Type B pancreatic cell (in vitro differentiated cells): ENCODE data around the gene CXXC5. TPM values are rescaled to one million over a fixed set of nuclear protein-coding genes. Genes with fewer than 3 reads are reported as not detected.

Experiments used
- DNase-seq: peaks from one replicate; pipeline ENCODE4 v3.0.0; 2021; ENCODE audit warnings: mixed read lengths; ENCODE audit not compliant: unreplicated experiment; ENCODE audit errors: extremely low spot score
- H3K27ac Mint-ChIP-seq: 2 replicates; pipeline ENCODE4 v1.8.0; 2021; ENCODE audit warnings: mild to moderate bottlenecking, mixed read lengths
- H3K27me3 Mint-ChIP-seq: 2 replicates; pipeline ENCODE4 v1.8.0; 2021; ENCODE audit warnings: mixed read lengths
- H3K36me3 Mint-ChIP-seq: 2 replicates; pipeline ENCODE4 v1.8.0; 2021; ENCODE audit warnings: mixed read lengths
- H3K4me1 Mint-ChIP-seq: one replicate; pipeline ENCODE4 v1.8.0; 2021; ENCODE audit warnings: mixed read lengths; ENCODE audit not compliant: unreplicated experiment
- H3K4me3 Mint-ChIP-seq: 2 replicates; pipeline ENCODE4 v1.8.0; 2021; ENCODE audit warnings: mild to moderate bottlenecking, mixed read lengths
- H3K9me3 Mint-ChIP-seq: 2 replicates; pipeline ENCODE4 v1.8.0; 2021; ENCODE audit warnings: mixed read lengths
- total RNA-seq: library from RNA; stranded (reverse); gene quantifications from 2 replicates; pipeline ENCODE4 v1.2.1, GENCODE V29; 2021; ENCODE audit warnings: low replicate concordance
- TF ChIP-seq, protein P1 (sequence below): fragments of 200-600 bp; sonication (generic); conservative IDR thresholded peaks from 2 replicates; pipeline ENCODE4 v1.5.0; 2021; ENCODE audit warnings: antibody characterized with exemption, mild to moderate bottlenecking

The CXXC5 gene
- total RNA-seq, 1 donor from 2014 or later, result 58.6 TPM

DNA sequence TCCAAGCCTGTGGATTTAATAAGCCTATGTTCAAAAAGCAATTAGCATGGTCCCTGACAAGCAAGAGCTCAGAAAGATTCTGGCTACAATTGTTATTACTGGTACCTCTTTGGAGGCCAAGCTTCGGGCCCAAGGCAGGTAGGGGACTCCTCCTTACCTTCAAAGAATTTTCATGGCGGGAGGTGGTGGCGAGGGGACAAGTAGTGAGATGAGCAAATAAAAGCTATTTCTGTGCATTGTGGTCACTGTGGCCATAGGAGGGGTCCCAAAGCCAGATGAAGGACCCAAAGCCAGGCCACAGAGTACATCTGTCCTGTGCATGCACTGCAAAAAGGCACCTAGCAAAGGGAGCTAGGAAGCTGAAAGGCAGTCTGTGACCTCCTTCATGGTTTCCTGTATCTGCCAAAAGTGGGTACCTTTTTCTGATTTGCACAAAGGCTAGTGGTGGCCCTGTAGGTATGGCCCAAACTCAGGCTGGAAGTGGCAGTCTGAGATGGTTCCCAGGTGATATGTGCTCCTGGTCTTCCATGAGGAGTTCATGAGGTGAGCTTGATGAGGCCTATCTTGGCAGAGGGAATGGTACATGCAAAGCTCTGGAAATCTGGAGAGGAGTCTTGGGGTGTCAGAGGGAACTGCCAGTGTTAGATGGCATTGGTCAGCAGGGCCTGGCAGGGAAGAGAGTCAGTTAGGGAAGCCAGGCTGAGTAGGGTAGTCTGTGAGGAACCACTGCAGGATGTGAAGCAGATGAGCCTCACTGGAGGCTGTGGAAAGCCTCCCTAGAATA lies 3.3 kb upstream of the CXXC5 start:
- peaks cover 7% of the 10 kb centered on the region for H3K27me3 Mint-ChIP-seq
- no peak for DNase-seq
- no peaks in the 10 kb centered on the region for H3K9me3 Mint-ChIP-seq
- no peaks in the 10 kb centered on the region for H3K36me3 Mint-ChIP-seq
- peak overlapping the region; percentile 93 for H3K27ac Mint-ChIP-seq
- TF ChIP-seq, protein P1, sequence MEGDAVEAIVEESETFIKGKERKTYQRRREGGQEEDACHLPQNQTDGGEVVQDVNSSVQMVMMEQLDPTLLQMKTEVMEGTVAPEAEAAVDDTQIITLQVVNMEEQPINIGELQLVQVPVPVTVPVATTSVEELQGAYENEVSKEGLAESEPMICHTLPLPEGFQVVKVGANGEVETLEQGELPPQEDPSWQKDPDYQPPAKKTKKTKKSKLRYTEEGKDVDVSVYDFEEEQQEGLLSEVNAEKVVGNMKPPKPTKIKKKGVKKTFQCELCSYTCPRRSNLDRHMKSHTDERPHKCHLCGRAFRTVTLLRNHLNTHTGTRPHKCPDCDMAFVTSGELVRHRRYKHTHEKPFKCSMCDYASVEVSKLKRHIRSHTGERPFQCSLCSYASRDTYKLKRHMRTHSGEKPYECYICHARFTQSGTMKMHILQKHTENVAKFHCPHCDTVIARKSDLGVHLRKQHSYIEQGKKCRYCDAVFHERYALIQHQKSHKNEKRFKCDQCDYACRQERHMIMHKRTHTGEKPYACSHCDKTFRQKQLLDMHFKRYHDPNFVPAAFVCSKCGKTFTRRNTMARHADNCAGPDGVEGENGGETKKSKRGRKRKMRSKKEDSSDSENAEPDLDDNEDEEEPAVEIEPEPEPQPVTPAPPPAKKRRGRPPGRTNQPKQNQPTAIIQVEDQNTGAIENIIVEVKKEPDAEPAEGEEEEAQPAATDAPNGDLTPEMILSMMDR, result no peak
- H3K4me1 Mint-ChIP-seq, result peaks cover 50% of the 10 kb centered on the region
- H3K4me3 Mint-ChIP-seq, result peak overlapping the region; percentile 82

DNA sequence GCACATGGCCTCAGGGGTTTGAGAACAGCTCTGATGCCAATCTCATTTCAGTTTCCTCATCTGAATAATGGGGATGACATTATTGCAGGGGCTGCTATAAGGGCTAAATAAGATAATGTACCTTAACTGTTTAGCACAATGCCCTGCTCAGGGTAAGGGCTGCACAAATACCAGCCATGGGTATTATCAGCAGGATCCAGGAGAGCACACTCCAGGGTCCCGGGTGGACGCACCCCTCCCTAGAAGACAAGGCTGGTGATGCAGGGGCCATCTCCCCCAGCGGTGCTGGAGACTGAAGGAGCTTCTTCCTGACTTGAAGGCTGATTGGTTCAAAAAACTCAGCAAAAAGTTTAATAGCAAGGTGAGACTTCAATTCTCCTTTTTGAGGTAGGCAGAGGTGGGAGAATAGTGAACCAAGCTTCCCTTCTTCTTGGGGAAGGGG lies 2.7 kb upstream of the CXXC5 start:
- H3K36me3 Mint-ChIP-seq, result no peaks in the 10 kb centered on the region
- H3K27ac Mint-ChIP-seq, result peak overlapping the region; percentile 36
- H3K9me3 Mint-ChIP-seq, result no peaks in the 10 kb centered on the region
- no peak for DNase-seq
- TF ChIP-seq, protein P1, result no peak
- H3K4me3 Mint-ChIP-seq, result peak overlapping the region; percentile 59
- peaks cover 44% of the 10 kb centered on the region for H3K4me1 Mint-ChIP-seq
- peaks cover 7% of the 10 kb centered on the region for H3K27me3 Mint-ChIP-seq

DNA sequence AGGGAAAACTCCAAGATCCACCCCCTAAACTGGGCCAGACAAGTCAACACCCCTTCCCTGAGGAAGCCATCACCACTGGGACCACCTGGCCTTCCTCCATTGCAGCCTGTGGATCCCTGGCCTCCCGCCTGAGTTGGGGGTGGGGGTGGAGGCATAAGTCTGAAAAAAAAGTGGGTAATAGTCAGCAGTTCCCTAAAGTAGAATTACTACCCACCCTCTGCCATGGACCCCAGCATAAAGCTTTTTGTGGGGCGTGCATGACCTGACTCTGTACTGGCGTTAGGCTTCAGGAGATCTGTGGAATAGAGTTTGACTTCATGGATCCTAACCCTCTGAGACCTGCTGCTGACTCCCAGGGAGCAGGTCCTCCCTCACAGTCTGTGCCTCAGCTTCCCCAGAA lies 2.0 kb upstream of the CXXC5 start:
- H3K9me3 Mint-ChIP-seq, result no peaks in the 10 kb centered on the region
- H3K27me3 Mint-ChIP-seq, result peaks cover 7% of the 10 kb centered on the region
- H3K4me3 Mint-ChIP-seq, result peak overlapping the region; percentile 82
- TF ChIP-seq, protein P1, result no peak
- peaks cover 41% of the 10 kb centered on the region for H3K4me1 Mint-ChIP-seq
- peak overlapping the region; percentile 36 for H3K27ac Mint-ChIP-seq
- no peak for DNase-seq
- H3K36me3 Mint-ChIP-seq, result no peaks in the 10 kb centered on the region

DNA sequence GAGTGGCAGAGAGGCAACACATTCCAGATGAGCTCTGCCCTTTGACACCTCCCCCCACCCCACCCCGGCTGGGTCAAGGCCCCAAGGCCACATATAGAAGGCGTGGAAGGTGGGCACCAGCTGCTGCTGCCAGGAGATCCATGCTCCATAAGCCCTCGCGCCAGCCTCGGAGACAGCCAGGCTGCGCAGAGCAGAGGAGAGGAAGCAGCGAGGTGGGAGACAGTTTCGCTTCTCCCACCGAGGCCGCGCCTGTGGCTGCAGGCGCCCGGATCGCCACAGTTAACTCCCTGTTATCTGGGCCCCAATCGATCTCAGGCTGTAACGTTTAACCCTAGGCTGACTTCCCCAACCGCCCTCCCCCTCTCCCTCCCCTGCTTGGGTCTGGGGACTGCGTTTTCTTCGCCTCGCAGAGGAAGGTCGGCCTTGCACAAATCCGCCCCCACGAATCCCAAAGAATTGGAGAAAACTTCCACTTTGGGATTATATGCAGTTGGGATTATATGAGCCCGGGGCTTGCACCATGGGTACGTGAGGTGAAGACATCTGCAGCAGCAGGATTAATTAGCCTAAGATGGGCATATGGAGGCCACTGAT lies 1.1 kb upstream of the CXXC5 start:
- H3K27me3 Mint-ChIP-seq, result peaks cover 7% of the 10 kb centered on the region
- peak overlapping the region; percentile 2 for H3K27ac Mint-ChIP-seq
- TF ChIP-seq, protein P1, result no peak
- peaks cover 37% of the 10 kb centered on the region for H3K4me1 Mint-ChIP-seq
- H3K36me3 Mint-ChIP-seq, result no peaks in the 10 kb centered on the region
- no peaks in the 10 kb centered on the region for H3K9me3 Mint-ChIP-seq
- no peak for DNase-seq
- peak overlapping the region; percentile 82 for H3K4me3 Mint-ChIP-seq

DNA sequence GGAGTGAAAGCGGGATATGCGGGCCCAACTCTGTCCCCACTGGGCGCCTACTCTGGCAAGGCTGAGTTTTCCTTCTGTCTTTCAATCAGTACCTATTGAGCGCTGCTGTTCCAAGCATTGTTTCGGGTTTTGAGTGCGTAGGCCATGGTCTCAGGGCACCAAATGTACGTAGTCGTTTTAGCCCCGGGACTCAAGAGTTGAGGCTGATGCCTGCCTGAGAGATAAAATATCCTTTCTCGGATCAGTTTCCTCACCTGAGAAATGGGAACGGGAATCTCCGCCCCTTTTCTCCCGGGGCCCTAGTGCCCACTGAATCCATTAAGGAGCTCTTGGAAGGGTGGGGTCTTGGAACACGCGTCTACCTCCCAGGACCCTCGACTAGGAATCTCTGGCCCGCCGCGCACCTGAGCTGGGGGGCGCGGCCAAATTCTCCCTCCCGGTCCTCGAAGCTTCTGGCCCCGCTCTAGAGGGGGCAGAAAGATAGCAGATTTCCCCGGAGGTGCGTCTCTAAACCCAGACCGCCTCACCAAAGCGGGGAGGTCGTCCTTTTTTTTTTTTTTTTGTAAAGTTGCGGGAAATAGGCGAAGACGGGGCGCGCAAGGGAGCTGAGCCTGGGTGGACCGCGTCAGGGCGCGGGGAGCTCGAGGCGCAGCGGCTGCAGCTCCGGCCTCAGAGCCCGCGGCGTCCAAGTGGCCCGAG lies 494 bp upstream of the CXXC5 start:
- peak overlapping the region; percentile 82 for H3K4me3 Mint-ChIP-seq
- H3K4me1 Mint-ChIP-seq, result peaks cover 38% of the 10 kb centered on the region
- TF ChIP-seq, protein P1, result no peak
- peak overlapping the region; percentile 2 for H3K27ac Mint-ChIP-seq
- DNase-seq, result no peak
- H3K27me3 Mint-ChIP-seq, result peaks cover 7% of the 10 kb centered on the region
- H3K36me3 Mint-ChIP-seq, result no peaks in the 10 kb centered on the region
- no peaks in the 10 kb centered on the region for H3K9me3 Mint-ChIP-seq
